GM18517 (cell line): ENCODE measurements around the gene EVA1C.
"Not testable (repeated sequence)": the region's sequence is repeated elsewhere in the genome, so short reads cannot be mapped to it uniquely, and the experiment has no call there.

Source experiments
- ATAC-seq: cut with Tn5 transposase; IDR thresholded peaks from one replicate; pipeline ENCODE4 v1.9.1; 2021; ENCODE audit warnings: mild to moderate bottlenecking, moderate library complexity; ENCODE audit not compliant: unreplicated experiment

EVA1C gene

DNA sequence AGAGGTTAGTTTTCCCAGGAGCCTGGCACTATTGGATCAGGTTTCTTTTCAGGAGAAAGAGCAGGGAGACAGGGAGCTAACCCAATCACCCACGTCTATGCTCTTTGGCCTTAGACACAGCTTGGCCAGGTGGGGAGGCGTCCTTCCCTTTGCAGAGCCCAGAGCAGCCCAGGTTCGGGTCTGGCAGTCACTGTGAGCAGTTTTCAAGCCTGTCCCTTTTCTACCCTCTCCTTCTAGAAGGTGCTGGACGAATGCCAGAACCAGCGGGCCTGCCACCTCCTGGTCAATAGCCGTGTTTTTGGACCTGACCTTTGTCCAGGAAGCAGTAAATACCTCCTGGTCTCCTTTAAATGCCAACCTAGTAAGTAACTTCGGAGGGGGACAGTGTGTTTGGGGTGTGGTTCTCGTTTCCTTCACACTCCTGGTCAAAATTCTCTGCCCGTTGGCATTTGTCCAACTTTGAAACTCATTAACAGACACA is 44.9 kb downstream of the EVA1C start:
- no peak for ATAC-seq

DNA sequence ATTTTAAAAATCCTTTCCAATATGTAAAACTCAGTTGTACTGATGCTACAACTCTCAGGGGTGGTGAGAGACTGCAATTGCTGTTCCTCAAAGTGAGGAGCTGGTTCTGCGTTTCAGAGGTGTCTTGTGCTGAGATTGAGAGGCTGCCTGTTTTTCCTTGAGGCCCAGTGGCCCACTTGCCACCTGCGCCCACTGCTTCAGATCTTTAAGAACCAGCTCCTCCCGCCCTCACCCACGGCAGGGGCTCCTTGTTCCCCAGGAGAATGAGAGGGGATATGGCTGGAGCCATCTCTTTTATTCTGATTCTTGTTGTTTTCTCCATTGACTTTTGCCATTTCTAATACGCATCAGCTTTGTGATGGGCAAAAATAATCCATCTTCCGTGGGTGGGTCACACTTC is 45.5 kb downstream of the EVA1C start:
- no peak for ATAC-seq

DNA sequence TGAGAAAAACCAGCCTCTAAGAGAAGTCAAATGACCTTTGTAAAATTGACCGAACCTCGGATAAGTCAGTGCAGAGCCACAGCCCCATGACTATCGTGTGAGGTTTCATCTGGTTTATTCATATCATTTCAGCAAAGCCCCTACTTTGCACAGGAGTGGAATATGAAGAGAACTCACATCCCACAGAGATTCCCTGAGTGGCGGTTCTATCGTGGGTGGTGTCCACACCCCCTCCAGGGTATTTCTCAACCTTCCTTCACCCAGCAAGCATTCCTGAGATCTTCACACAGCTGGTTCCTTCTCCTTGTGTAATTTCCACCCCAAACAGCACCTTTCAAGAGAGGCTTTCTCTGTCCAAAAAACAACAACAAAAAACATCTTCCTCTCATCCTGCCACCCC is 47.5 kb downstream of the EVA1C start:
- ATAC-seq, result no peak

DNA sequence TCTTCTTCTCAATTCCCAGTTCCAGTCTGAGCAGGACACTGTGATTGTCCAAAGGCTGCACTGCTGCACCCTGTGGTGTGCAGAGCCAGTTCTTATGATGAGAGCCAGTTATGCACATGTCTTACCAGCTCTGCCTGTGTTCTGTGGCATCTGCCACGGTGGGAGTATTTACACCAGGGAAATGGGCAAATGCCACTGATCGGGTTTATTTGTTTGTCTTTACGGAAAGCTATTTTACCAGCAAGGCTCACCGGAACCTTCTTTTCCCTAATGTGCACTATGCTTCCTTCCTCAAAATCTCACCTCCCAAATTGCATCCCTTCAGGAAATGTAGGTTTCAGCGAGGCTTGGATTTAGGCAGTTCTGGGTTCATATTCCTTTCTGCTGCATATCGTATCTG is 49.0 kb downstream of the EVA1C start:
- ATAC-seq, result no peak

DNA sequence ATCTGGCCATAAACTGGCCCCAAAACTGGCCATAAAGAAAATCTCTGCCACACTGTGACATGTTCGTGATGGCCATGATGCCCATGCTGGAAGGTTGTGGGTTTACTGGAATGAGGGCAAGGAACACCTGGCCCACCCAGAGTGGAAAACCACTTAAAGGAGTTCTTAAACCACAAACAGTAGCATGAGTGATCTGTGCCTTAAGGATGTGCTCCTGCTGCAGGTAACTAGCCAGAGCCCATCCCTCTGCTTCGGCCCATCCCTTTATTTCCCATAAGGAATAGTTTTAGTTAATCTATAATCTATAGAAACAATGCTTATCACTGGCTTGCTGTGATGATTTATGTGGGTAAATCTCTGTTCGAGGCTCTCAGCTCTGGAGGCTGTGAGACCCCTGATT is 50.1 kb downstream of the EVA1C start:
- not testable (repeated sequence) for ATAC-seq

DNA sequence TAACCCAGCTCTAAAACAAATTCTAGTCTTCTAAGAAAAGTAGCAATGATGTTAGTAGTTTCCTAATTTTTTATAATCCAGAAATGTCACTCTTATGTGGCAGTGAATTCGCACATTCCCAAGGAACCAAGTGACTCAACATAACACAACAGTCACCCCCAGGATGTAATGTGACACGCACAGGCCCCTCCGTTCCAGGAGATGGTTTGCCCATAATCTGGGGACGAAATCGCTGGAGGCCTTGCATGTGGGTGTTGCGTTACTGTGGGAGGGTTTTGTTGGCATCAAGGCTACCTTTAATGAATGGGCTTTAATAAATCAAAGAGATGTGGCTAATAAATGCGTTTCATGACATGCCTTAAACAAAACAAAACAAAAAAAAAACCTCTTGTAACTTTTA is 50.9 kb downstream of the EVA1C start:
- no peak for ATAC-seq

DNA sequence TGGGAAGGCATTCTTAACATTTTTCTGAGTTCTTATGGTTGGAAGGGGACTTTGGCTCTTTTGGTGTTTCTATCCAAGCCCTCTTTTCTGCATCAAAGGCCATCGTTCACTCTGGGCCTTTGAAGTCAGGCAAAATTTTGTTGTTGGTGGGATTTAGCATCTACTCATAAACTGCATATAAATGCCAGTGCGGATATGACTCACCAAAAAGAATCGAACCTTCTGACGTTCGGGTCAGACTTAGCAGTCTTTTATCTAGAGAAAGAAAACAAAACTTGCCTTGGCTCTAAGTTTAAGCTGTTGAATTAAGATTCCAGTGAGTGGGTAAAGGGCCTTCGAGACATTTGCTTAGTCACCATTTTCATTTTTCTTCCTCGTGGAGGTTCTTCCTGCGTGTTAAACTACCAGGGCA is 51.4 kb downstream of the EVA1C start:
- no peak for ATAC-seq

DNA sequence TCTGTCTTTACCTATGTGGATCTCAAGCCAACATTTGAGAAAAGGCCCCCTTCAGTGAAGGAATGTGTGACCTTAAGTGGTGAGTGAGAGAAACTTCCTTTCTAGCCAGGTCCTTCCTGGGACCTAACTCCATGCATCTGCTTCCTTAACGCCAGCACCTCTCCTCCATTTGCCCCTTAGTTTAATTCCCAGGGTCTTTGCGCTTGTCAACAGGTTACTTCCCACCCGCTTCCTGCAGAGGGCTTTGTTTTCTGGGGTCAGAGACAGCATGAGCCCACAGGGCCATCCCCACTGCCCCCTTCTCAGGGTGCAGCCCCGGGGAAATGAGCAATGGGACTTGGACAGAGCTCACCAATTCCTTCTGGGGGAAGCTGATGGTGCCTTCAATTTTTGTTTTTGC is 54.8 kb downstream of the EVA1C start:
- ATAC-seq, result no peak

DNA sequence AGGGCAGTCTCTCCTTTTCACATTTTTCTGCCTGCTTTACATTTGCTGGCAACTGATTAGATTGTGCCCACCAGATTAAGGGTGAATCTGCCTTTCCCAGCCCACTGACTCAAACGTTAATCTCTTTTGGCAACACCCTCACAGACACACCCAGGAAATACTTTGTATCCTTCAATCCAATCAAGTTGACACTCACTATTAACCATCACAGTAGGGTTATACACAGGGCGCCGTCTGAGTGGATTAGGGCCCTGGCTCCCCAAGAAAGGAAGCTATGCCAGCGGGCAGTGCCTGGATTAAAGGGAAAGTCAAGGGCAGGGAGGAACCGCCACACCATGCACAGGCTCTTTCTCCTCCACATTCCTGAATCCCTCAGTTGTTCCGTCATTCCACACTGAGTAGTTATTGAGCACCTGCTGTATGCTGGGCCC is 56.2 kb downstream of the EVA1C start:
- ATAC-seq, result no peak

DNA sequence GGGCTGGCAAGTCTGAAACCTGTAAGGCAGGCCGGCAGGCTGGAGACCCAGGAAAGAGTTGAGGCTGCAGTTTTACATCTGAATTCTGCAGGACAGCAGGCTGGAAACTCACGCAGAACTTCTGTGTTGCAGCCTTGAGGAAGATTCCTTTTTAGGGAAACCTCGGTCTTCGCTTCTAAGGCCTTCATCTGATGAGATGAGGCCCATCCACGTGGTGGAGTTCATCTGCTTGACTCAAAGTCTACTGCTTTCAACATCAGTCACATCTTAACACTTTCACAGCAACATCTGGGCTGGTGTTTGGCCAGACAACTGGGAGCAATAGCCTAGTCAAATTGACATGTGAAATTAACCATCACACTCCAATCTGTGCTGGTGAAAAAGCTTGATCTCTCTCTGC is 57.1 kb downstream of the EVA1C start:
- ATAC-seq, result no peak

DNA sequence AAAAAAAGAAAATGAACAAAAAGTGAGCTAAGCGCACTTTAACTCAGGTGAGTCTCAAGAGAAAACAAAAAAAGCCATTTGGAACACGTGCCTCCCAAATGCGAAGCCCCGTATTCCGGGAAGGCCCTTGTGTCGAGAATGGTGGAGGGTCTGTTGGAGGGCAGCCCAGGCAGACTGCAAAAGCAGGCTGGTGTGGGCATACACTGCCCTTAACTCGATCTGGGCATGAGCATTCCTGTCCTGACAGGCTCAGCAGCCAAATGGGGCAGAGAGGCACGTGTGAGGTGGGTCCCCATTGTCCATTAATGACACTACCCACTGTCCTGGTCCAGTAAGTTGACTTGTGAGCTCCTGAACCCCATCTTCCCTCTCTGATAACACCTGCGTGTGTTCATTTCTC is 57.7 kb downstream of the EVA1C start:
- ATAC-seq, result no peak

DNA sequence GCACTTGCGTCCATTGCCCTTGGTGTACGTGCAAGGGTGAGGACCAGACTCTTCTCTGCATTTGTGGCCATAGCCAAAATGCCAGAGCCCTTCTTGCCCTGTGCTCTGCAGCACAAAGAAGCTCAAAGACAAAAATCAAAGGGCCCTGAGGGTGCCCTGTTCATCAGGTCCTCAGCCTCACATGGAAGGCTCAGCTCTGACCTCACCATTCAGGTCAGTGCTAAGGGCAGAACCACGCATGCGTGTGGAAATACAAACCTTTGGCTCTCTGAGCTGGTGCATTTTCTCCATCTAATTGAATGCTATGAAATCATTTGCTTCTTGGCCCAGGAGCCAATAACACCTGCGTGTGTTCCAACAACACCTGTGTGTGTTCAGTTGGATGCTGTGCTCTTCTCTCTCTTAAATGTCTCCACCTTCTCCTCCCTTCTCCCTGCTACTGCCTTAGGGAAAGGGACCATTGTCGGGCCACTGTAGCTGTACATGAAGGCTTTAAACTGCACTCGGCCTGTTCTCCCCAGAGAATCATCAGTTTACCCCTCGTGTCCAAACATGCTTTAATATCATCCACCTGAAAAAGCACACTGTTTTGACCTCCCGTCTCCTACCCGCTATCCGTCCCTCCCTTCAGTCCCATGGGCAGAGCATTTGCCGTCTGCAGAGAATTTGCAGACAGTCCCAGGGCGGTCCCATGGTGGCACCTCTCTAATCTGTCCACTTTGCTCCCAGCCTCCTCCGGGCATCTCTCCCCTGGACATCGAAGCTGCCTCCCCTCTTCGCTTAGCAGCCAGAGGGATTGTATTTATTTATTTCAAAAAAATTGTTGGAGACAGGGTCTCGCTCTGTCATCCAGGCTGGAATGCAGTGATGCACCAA is 60.6 kb downstream of the EVA1C start:
- no peak for ATAC-seq

DNA sequence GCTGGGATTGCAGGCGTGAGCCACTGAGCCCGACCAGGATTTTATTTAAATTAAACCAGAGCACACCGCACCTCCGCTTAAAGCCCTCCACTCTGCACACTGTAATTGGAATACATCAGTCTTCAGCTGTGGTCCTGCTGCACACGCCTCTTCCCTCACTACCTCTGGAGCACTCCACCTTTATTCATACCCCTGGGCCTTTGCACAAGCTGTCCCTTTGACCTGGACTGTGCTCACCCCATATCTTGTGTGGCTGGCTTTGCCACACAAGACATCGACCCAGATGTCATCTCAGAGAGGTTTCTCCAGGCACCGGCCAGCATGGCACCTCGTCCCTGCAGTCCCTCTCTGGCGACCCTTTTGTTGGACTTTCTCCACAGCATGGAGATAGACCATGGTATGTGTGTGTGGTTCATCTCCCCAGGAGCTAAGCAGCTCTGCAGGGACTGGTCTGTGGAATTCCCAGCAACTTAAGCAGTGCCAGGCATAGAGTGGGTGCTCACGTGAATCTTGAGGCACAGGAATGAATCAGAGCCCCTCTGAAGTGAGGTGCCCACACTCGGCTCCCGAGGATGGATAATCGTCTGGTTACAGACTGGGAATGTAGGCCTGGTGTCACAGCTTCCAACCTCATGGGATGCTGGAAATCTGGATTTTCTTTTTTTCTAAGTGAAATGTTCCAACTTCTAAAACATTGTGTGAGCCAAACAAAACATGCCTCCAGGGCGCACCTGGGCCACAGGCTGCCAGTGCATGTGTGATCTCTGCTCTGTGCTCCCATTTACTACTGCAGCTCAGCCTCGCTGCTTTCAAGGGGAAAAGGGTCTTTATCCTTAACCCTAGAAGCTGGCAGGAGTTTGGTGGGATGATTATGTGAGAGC is 61.9 kb downstream of the EVA1C start:
- no peak for ATAC-seq

DNA sequence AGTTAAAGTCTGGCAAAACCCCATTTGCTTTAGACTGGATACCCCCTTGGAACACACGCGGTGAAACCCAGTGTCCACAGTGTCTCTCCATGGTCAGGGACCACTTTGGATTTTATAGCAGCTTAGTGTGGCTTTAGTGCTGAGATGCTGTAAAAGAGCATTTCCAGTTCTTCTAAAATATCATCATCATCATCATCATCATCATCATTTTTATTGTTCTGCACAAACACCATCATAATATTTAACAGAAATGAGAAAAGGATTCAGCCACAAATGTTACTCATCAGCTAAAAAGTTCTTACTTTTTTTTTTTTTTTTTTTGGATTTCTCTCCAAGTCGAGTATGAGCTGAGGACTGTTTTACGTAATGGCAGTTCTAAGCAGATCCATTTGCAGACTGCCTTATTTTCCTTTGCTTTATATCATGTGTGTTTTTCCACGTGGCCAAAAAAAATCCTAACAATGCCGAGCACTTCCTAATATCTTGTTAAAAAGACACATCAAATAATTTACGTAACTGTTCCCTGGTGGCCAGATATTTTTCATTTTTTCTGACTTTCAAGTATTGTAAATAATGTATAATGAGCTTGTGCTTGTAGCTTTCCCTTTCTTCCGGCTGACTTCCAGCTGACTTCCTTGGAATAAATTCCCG is 62.8 kb downstream of the EVA1C start:
- no peak for ATAC-seq

DNA sequence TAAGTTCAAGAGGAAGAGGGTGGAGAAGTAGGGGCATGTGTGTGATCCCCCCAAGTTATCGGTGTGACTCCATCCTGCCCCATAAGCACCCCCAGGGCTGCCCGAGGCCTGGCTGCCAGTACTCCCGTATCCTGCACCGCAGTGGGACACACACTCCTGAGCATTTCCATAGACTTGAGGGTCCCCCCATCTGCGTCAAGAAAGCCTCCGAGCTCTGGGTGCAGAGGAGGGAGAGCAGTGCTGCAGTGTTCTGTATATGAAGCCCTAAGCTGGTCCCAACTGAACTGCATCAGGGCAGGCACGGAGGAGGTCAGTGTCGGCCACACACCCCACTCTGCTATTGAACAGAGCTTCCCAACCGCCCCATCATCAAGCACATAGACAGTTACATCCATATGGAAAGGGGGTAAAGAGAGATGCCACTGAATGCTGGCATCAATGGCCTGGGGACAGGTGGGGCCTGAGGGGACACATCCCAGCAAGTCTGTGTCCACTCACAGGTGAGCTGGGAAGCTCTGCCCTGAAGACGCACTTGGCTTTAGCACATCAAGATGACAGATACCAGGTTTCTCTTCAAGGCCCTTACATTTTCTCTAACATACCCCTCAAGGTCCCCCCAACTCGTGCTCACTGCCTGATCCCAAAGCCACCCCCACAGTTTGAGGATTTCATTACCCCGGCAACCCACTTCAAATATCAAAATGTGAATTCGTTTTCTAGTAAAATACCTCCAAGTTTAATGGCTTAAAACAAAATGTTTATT is 64.3 kb downstream of the EVA1C start:
- no peak for ATAC-seq

DNA sequence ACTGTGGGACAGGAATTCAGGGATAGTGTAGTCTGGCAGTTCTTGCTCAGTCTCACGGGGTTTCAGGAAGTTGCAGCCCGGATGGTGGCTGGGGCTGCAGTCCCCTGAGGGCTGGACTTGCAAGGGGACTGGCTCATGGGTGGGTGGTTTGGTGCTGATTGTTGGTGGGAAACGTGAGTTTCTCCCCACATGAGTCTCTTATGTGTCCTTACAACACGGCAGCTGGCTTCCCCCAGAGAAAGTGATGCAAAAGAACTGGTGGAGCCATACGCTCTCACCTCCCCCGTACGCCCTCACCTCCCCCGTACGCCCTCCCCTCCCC is 64.9 kb downstream of the EVA1C start:
- ATAC-seq, result no peak

DNA sequence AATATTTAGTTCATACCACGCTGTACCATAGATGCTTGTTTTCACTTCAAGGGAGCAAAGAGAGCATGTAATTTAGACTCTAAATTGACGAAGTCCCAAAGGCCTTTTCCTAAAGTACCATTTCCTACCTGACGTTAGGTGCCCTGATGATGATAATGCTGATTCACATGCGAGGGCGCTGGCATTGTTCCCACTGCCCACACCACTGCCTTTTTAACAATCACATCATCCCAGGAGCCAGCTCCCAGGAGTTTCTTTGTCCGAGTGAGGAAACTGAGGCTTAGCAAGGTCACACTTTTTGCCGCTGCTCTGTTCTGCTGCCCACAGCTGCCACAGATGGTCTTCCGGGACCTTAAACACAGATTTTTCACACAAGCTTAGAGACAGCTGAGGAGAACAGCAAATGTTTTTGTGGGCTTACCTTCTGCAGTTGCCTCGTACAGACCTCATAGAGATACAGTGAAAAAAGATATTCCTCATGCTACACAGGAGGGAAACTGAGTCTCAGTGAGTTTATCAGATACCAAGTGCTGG is 69.4 kb downstream of the EVA1C start:
- ATAC-seq, result no peak

DNA sequence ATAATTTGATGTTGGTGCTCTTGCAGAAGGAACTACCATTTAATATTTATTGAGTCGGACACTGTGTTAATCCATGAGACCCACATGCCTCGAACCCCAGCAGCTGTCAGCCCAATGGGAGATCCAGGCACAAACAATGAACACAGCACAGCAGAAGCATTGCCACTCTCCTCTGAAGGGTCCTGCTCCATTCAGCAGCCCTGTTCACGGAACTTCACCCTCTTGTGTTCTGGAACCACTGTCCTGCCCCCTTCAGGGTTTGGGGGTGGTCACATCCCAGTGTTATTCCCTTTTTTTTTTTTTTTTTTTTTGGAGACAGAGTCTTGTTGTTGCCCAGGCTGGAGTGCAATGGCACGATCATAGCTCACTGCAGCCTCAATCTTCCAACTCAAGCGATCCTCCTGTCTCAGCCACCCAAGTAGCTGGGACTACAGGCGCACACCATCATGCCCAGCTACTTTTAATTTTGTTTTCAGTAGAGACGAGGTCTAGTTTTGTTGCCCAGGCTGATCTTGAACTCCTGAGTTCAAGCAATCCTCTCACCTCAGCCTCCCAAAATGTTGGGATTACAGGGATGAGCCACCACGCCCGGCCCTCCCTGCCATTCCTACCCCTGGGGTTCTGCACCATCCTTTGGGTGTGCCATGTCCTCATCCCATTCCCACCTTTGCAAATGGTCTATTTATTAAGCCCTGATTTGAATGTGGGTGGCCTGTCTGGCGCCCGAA is 70.2 kb downstream of the EVA1C start:
- ATAC-seq, result no peak

DNA sequence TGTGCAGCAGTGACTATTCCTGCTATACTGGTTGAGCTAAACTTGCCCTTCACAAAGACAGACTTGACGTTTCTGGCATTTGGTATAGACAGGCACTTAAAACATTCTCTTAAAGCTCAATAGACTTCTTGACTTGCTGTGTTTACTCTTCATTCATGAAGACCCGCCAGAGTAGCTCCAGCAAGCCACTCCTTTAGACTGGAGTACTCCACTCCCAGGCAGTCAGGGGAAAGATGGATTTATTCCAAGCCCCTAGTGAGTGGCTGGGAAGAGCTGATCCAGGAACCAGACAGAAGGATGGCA is 70.7 kb downstream of the EVA1C start:
- no peak for ATAC-seq
